HEK293 (cell line): Measurements from ENCODE around the gene TRAF1.
"Not testable (repeated sequence)": the region's sequence is repeated elsewhere in the genome, so short reads cannot be mapped to it uniquely, and the experiment has no call there.

Source experiments
- CTCF ChIA-PET: fragments of 350-600 bp; formaldehyde crosslinking; extraction: SDS; loops from one replicate; lab custom pipeline; 2021; ENCODE audit warnings: antibody characterized with exemption; lab: Yijun Ruan, JAX
- POLR2A ChIA-PET: fragments of 300-600 bp; formaldehyde crosslinking; extraction: SDS; loops from one replicate; lab custom pipeline; 2020; ENCODE audit warnings: antibody characterized with exemption, inconsistent platforms; lab: Yijun Ruan, JAX
- H3K27ac ChIP-seq: fragments of 200-500 bp; sonication (Bioruptor generic); 2 replicates; pipeline ENCODE4 v1.5.1; 2014; ENCODE audit warnings: low read depth, low read length, control low read depth, inconsistent platforms; ENCODE audit errors: extremely low read depth
- H3K36me3 ChIP-seq, 2 experiments: fragments of 200-500 bp in 1 of 2; sonication (Bioruptor generic) in 1 of 2; 1 replicate in 1 of 2; 2 replicates in 1 of 2; pipeline ENCODE4 v1.5.1; 2014 to 2017; ENCODE audit warnings: inconsistent platforms in 2 of 2, low read length in 2 of 2; ENCODE audit not compliant: control insufficient read depth in 2 of 2, insufficient read depth in 1 of 2
- H3K4me1 ChIP-seq: fragments of 200-500 bp; sonication (Bioruptor generic); 2 replicates; pipeline ENCODE4 v1.5.1; 2014; ENCODE audit warnings: mild to moderate bottlenecking, low read length, inconsistent platforms; ENCODE audit not compliant: control insufficient read depth, insufficient read depth
- H3K4me3 ChIP-seq: 2 replicates; pipeline ENCODE4 v1.5.1; 2011; ENCODE audit warnings: low read depth, mild to moderate bottlenecking, control low read depth, low read length, moderate library complexity
- H3K9me3 ChIP-seq: fragments of 200-500 bp; sonication (Bioruptor generic); 2 replicates; pipeline ENCODE4 v1.5.1; 2014; ENCODE audit warnings: low read depth, low read length, inconsistent platforms; ENCODE audit not compliant: control insufficient read depth, insufficient read depth
- BCL11A ChIP-seq: fragments of 450-650 bp; formaldehyde crosslinking; IDR thresholded peaks from 2 replicates; pipeline ENCODE4 v1.5.1; 2016; ENCODE audit warnings: low read depth, missing biosample characterization, missing genetic modification characterization
- BCL11B ChIP-seq: fragments of 450-650 bp; formaldehyde crosslinking; IDR thresholded peaks from 2 replicates; pipeline ENCODE4 v1.5.1; 2016; ENCODE audit warnings: low read depth, missing biosample characterization, missing genetic modification characterization
- FEZF1 ChIP-seq: fragments of 450-650 bp; formaldehyde crosslinking; IDR thresholded peaks from 2 replicates; pipeline ENCODE4 v1.5.1; 2016; ENCODE audit warnings: missing biosample characterization, missing genetic modification characterization
- GLI4 ChIP-seq: fragments of 450-650 bp; formaldehyde crosslinking; IDR thresholded peaks from 2 replicates; pipeline ENCODE4 v1.5.1; 2016; ENCODE audit warnings: missing biosample characterization, missing genetic modification characterization
- HOXD13 ChIP-seq: sonication (generic); formaldehyde crosslinking; IDR thresholded peaks from 2 replicates; pipeline ENCODE4 v1.8.0; 2022; ENCODE audit warnings: missing genetic modification reagents, borderline replicate concordance
- KLF16 ChIP-seq: fragments of 450-650 bp; formaldehyde crosslinking; IDR thresholded peaks from 2 replicates; pipeline ENCODE4 v1.5.1; 2017; ENCODE audit warnings: missing biosample characterization, missing genetic modification characterization
- KLF9 ChIP-seq: fragments of 450-650 bp; formaldehyde crosslinking; IDR thresholded peaks from 2 replicates; pipeline ENCODE4 v1.5.1; 2016; ENCODE audit warnings: missing biosample characterization, missing genetic modification characterization, low read depth
- RBAK ChIP-seq: fragments of 450-650 bp; formaldehyde crosslinking; IDR thresholded peaks from 2 replicates; pipeline ENCODE4 v1.5.1; 2016; ENCODE audit warnings: missing biosample characterization, missing genetic modification characterization
- SETDB1 ChIP-seq: IDR thresholded peaks from one replicate; pipeline ENCODE4 v1.6.1; 2017; ENCODE audit warnings: mild to moderate bottlenecking, low read length, moderate library complexity, mixed read lengths; ENCODE audit not compliant: insufficient read length
- ZFP37 ChIP-seq: fragments of 450-650 bp; formaldehyde crosslinking; IDR thresholded peaks from 2 replicates; pipeline ENCODE4 v1.5.1; 2016; ENCODE audit warnings: missing biosample characterization, missing genetic modification characterization
- ZNF138 ChIP-seq: fragments of 450-650 bp; formaldehyde crosslinking; IDR thresholded peaks from 2 replicates; pipeline ENCODE4 v1.5.1; 2016; ENCODE audit warnings: missing biosample characterization, missing genetic modification characterization, borderline replicate concordance
- ZNF140 ChIP-seq: fragments of 450-650 bp; formaldehyde crosslinking; IDR thresholded peaks from 2 replicates; pipeline ENCODE4 v1.5.1; 2016; ENCODE audit warnings: missing biosample characterization, missing genetic modification characterization
- ZNF174 ChIP-seq: fragments of 450-650 bp; formaldehyde crosslinking; IDR thresholded peaks from 2 replicates; pipeline ENCODE4 v1.5.0; 2017; ENCODE audit warnings: missing biosample characterization, mild to moderate bottlenecking, missing genetic modification characterization
- ZNF18 ChIP-seq: fragments of 450-650 bp; formaldehyde crosslinking; IDR thresholded peaks from 2 replicates; pipeline ENCODE4 v1.5.1; 2016; ENCODE audit warnings: missing biosample characterization, missing genetic modification characterization
- ZNF19 ChIP-seq: fragments of 450-650 bp; formaldehyde crosslinking; IDR thresholded peaks from 2 replicates; pipeline ENCODE4; 2016; ENCODE audit warnings: missing biosample characterization, missing genetic modification characterization, low read depth
- ZNF223 ChIP-seq: fragments of 450-650 bp; formaldehyde crosslinking; IDR thresholded peaks from 2 replicates; pipeline ENCODE4 v1.5.1; 2016; ENCODE audit warnings: missing biosample characterization, missing genetic modification characterization
- ZNF248 ChIP-seq: fragments of 450-650 bp; formaldehyde crosslinking; IDR thresholded peaks from 2 replicates; pipeline ENCODE4 v1.5.1; 2017; ENCODE audit warnings: missing biosample characterization, missing genetic modification characterization
- ZNF280D ChIP-seq: fragments of 450-650 bp; formaldehyde crosslinking; IDR thresholded peaks from 2 replicates; pipeline ENCODE4 v1.5.1; 2016; ENCODE audit warnings: missing biosample characterization, missing genetic modification characterization
- ZNF350 ChIP-seq: fragments of 450-650 bp; formaldehyde crosslinking; IDR thresholded peaks from 2 replicates; pipeline ENCODE4 v1.5.0; 2017; ENCODE audit warnings: missing biosample characterization, mild to moderate bottlenecking, missing genetic modification characterization
- ZNF404 ChIP-seq: fragments of 450-650 bp; formaldehyde crosslinking; IDR thresholded peaks from 2 replicates; pipeline ENCODE4 v1.5.1; 2017; ENCODE audit warnings: missing biosample characterization, missing genetic modification characterization
- ZNF585B ChIP-seq: fragments of 450-650 bp; formaldehyde crosslinking; IDR thresholded peaks from 2 replicates; pipeline ENCODE4 v1.5.1; 2016; ENCODE audit warnings: missing biosample characterization, missing genetic modification characterization
- ZNF623 ChIP-seq: fragments of 450-650 bp; formaldehyde crosslinking; IDR thresholded peaks from 2 replicates; pipeline ENCODE4 v1.5.1; 2016; ENCODE audit warnings: missing biosample characterization, missing genetic modification characterization
- ZNF626 ChIP-seq: fragments of 450-650 bp; sonication (Bioruptor Pico); formaldehyde crosslinking; IDR thresholded peaks from 2 replicates; pipeline ENCODE4 v1.5.1; 2018; ENCODE audit warnings: missing biosample characterization, missing genetic modification characterization, inconsistent platforms
- ZNF660 ChIP-seq: fragments of 450-650 bp; IDR thresholded peaks from 2 replicates; pipeline ENCODE4 v1.5.1; 2018; ENCODE audit warnings: missing biosample characterization, mild to moderate bottlenecking, missing genetic modification characterization
- ZNF768 ChIP-seq: fragments of 450-650 bp; formaldehyde crosslinking; IDR thresholded peaks from 2 replicates; pipeline ENCODE4 v1.5.1; 2018; ENCODE audit warnings: missing biosample characterization, mild to moderate bottlenecking, missing genetic modification characterization
- ZNF830 ChIP-seq: fragments of 450-650 bp; IDR thresholded peaks from 2 replicates; pipeline ENCODE4 v1.5.0; 2018; ENCODE audit warnings: missing biosample characterization, missing genetic modification characterization, low read depth, mild to moderate bottlenecking, moderate library complexity
- ZSCAN23 ChIP-seq: fragments of 450-650 bp; formaldehyde crosslinking; IDR thresholded peaks from 2 replicates; pipeline ENCODE4 v1.5.1; 2016; ENCODE audit warnings: missing biosample characterization, missing genetic modification characterization
- TF ChIP-seq, protein P1 (sequence below): fragments of 450-650 bp; formaldehyde crosslinking; IDR thresholded peaks from 2 replicates; pipeline ENCODE4 v1.5.1; 2016; ENCODE audit warnings: missing biosample characterization, missing genetic modification characterization
- TF ChIP-seq, protein P2 (sequence below): fragments of 450-650 bp; formaldehyde crosslinking; IDR thresholded peaks from 2 replicates; pipeline ENCODE4; 2016; ENCODE audit warnings: missing biosample characterization, missing genetic modification characterization

TRAF1 gene

GRCh38 chr9:120974181-120974580 lies 47.6 kb upstream of the TRAF1 start (continued):
- TF ChIP-seq ZNF350 (tag by site-specific recombination), result no peak
- no peak for TF ChIP-seq GLI4 (tag by site-specific recombination)
- TF ChIP-seq BCL11B (tag by site-specific recombination), result no peak
- TF ChIP-seq SETDB1, result no peak
- TF ChIP-seq RBAK (tag by site-specific recombination), result no peak
- TF ChIP-seq ZNF626, result no peak
- no peak for TF ChIP-seq ZNF138
- TF ChIP-seq HOXD13 (CRISPR knock-in tag), result no peak
- no peak for TF ChIP-seq ZNF830 (tag by site-specific recombination)
- no peak for TF ChIP-seq ZNF623
- TF ChIP-seq ZNF174, result no peak
- TF ChIP-seq ZNF660 (tag by site-specific recombination), result no peak

- POLR2A ChIA-PET, result interaction anchor here (0.6 kb wide), 1 partner anchor 46 kb away, joined by 3 read pairs; no protein-coding TSS in a partner anchor
Measured at GRCh38 chr9:120971938-120972337, 45.3 kb upstream of the TRAF1 start.

GRCh38 chr9:120971471-120971870 lies 44.9 kb upstream of the TRAF1 start:
- CTCF ChIA-PET, result interaction anchor here (2.3 kb wide), 1 partner anchor 10 kb away, joined by 10 read pairs; no protein-coding TSS in a partner anchor
- not testable (repeated sequence) for H3K9me3 ChIP-seq, H3K36me3 ChIP-seq, H3K27ac ChIP-seq, H3K4me1 ChIP-seq, H3K4me3 ChIP-seq
- POLR2A ChIA-PET, result interaction anchor here (0.6 kb wide), 1 partner anchor 46 kb away, joined by 3 read pairs; no protein-coding TSS in a partner anchor

More at GRCh38 chr9:120971938-120972337, 45.3 kb upstream of the TRAF1 start:
- TF ChIP-seq ZFP37 (tag by site-specific recombination), result no peak
- TF ChIP-seq, protein P1, sequence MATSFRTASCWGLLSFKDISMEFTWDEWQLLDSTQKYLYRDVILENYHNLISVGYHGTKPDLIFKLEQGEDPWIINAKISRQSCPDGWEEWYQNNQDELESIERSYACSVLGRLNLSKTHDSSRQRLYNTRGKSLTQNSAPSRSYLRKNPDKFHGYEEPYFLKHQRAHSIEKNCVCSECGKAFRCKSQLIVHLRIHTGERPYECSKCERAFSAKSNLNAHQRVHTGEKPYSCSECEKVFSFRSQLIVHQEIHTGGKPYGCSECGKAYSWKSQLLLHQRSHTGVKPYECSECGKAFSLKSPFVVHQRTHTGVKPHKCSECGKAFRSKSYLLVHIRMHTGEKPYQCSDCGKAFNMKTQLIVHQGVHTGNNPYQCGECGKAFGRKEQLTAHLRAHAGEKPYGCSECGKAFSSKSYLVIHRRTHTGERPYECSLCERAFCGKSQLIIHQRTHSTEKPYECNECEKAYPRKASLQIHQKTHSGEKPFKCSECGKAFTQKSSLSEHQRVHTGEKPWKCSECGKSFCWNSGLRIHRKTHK (tag by site-specific recombination), result no peak
- no peak for TF ChIP-seq ZNF138
- TF ChIP-seq BCL11A (tag by site-specific recombination), result no peak
- TF ChIP-seq FEZF1 (tag by site-specific recombination), result no peak
- no peak for TF ChIP-seq KLF16 (tag by site-specific recombination)
- TF ChIP-seq ZNF223, result no peak
- TF ChIP-seq, protein P2, sequence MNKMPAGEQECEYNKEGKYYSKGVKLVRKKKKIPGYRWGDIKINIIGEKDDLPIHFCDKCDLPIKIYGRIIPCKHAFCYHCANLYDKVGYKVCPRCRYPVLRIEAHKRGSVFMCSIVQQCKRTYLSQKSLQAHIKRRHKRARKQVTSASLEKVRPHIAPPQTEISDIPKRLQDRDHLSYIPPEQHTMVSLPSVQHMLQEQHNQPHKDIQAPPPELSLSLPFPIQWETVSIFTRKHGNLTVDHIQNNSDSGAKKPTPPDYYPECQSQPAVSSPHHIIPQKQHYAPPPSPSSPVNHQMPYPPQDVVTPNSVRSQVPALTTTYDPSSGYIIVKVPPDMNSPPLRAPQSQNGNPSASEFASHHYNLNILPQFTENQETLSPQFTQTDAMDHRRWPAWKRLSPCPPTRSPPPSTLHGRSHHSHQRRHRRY (tag by site-specific recombination), result no peak
- TF ChIP-seq ZNF19 (tag by site-specific recombination), result no peak
- TF ChIP-seq ZNF768 (tag by site-specific recombination), result no peak
- TF ChIP-seq ZNF404 (tag by site-specific recombination), result no peak
- no peak for TF ChIP-seq ZNF18 (tag by site-specific recombination)
- TF ChIP-seq ZSCAN23 (tag by site-specific recombination), result no peak
- TF ChIP-seq ZNF585B, result no peak
- no peak for TF ChIP-seq KLF9 (tag by site-specific recombination)
- TF ChIP-seq ZNF248 (tag by site-specific recombination), result no peak
- TF ChIP-seq ZNF280D (tag by site-specific recombination), result no peak
- no peak for TF ChIP-seq ZNF140 (tag by site-specific recombination)
- Histone ChIP-seq H3K27ac (no peak overlapping the region), H3K4me1 (no peaks in the 10 kb centered on the region), H3K9me3 (no peaks in the 10 kb centered on the region), H3K4me3 (no peak overlapping the region), H3K36me3 (no peaks in the 10 kb centered on the region)
- CTCF ChIA-PET, result interaction anchor here (0.7 to 2.3 kb wide), 4 partner anchors 10 to 241 kb away, joined by 3 to 10 read pairs (median 3); no protein-coding TSS in a partner anchor
